HepG2 (cell line): ENCODE measurements around the gene MAPRE3. TPM values are rescaled to one million over a fixed set of nuclear protein-coding genes. Genes with fewer than 3 reads are reported as not detected.

ENCODE experiments used
- BORCS8-MEF2B ChIP-seq: sonication (generic); formaldehyde crosslinking; IDR thresholded peaks from 2 replicates; pipeline ENCODE4 v1.8.0; 2022; ENCODE audit warnings: mild to moderate bottlenecking, missing genetic modification reagents
- CERS6 ChIP-seq: sonication (generic); formaldehyde crosslinking; IDR thresholded peaks from 2 replicates; pipeline ENCODE4 v1.5.0; 2020; ENCODE audit warnings: missing genetic modification reagents
- HES4 ChIP-seq: sonication (generic); formaldehyde crosslinking; IDR thresholded peaks from 2 replicates; pipeline ENCODE4 v1.9.0; 2021; ENCODE audit warnings: mild to moderate bottlenecking, missing genetic modification reagents, borderline replicate concordance
- KLF11 ChIP-seq: IDR thresholded peaks from 2 replicates; pipeline ENCODE4 v1.6.1; 2016; ENCODE audit warnings: missing compliant biosample characterization
- KLF15 ChIP-seq: sonication (generic); formaldehyde crosslinking; IDR thresholded peaks from 2 replicates; pipeline ENCODE4 v1.8.1; 2023; ENCODE audit warnings: borderline replicate concordance, mild to moderate bottlenecking, inconsistent platforms, missing genetic modification reagents, mixed read lengths
- PHF5A ChIP-seq: IDR thresholded peaks from one replicate; pipeline ENCODE4 v1.6.1; 2018; ENCODE audit warnings: low read depth, missing genetic modification reagents; ENCODE audit not compliant: unreplicated experiment
- SRF ChIP-seq: IDR thresholded peaks from 2 replicates; pipeline ENCODE4 v1.6.1; 2011; ENCODE audit warnings: mild to moderate bottlenecking, low read depth, low read length, moderate library complexity
- U2AF2 ChIP-seq: fragments of 200-400 bp; formaldehyde crosslinking; IDR thresholded peaks from 2 replicates; pipeline ENCODE4 v1.6.1; 2017; ENCODE audit warnings: low read depth, mild to moderate bottlenecking, low read length
- ZBED4 ChIP-seq: sonication (generic); formaldehyde crosslinking; IDR thresholded peaks from 2 replicates; pipeline ENCODE4 v1.4.0; 2020; ENCODE audit warnings: missing genetic modification reagents, borderline replicate concordance
- ZKSCAN8 ChIP-seq: IDR thresholded peaks from 2 replicates; pipeline ENCODE4 v1.6.1; 2016; ENCODE audit warnings: borderline replicate concordance, missing genetic modification reagents, missing compliant biosample characterization
- ZNF572 ChIP-seq: sonication (generic); formaldehyde crosslinking; IDR thresholded peaks from 2 replicates; pipeline ENCODE4 v1.5.1; 2020; ENCODE audit warnings: mild to moderate bottlenecking, missing genetic modification reagents
- ZNF792 ChIP-seq: IDR thresholded peaks from 2 replicates; pipeline ENCODE4 v1.6.1; 2016
- ZSCAN25 ChIP-seq: sonication (generic); formaldehyde crosslinking; IDR thresholded peaks from 2 replicates; pipeline ENCODE4 v1.8.0; 2022; ENCODE audit warnings: mild to moderate bottlenecking, missing genetic modification reagents
- polyA plus RNA-seq, 8 experiments: library from polyadenylated mRNA; depleted of rRNA in 3 of 8; stranded (reverse) in 7 of 8; unstranded in 1 of 8; fragments of >200 nt; fragmentation: Illumina TruSeq in 4 of 8; extraction: Trizol in 4 of 8; gene quantifications; 2 replicates each; pipeline versions ENCODE4 v1.2.1 to v1.2.3, GENCODE V29; 2011 to 2016; ENCODE audit warnings: low read depth in 4 of 8, missing spikeins in 1 of 8, mixed read lengths in 1 of 8; ENCODE audit not compliant: insufficient read depth in 1 of 8
- total RNA-seq, 5 experiments: library from RNA; depleted of rRNA; stranded (reverse); fragments of >200 nt; fragmentation: Illumina TruSeq; extraction: Trizol; gene quantifications; 2 replicates each; pipeline ENCODE4 v1.2.3, GENCODE V29; 2016; ENCODE audit warnings: low read depth in 1 of 5
- TF ChIP-seq, protein P1 (sequence below): sonication (generic); formaldehyde crosslinking; IDR thresholded peaks from 2 replicates; pipeline ENCODE4 v1.4.0; 2020; ENCODE audit warnings: mild to moderate bottlenecking, missing genetic modification reagents
- TF ChIP-seq, protein P2 (sequence below): sonication (generic); formaldehyde crosslinking; IDR thresholded peaks from 2 replicates; pipeline ENCODE4 v1.9.0; 2022; ENCODE audit warnings: missing genetic modification reagents, mild to moderate bottlenecking, borderline replicate concordance

The MAPRE3 gene
- total and polyA plus RNA-seq, 2 of the 13 experiments (the other 11 are each of a cell fraction or from before 2014, with no cell fraction given), result 0.31 to 0.91 TPM

- TF ChIP-seq HES4 (CRISPR knock-in tag) (0 out of 2 replicates have a peak, but pooled peaks have one; percentile 0), BORCS8-MEF2B (no peak), KLF15 (CRISPR knock-in tag) (0 out of 2 replicates have a peak, but pooled peaks have one; percentile 26), SRF (peak; percentile 80), KLF11 (CRISPR knock-in tag) (0 out of 2 replicates have a peak, but pooled peaks have one; percentile 18), U2AF2 (no peak), ZNF572 (CRISPR knock-in tag) (peak; percentile 86), ZKSCAN8 (CRISPR knock-in tag) (no peak), PHF5A (CRISPR knock-in tag) (no peak), ZNF792 (CRISPR knock-in tag) (0 out of 2 replicates have a peak, but pooled peaks have one; percentile 10), ZSCAN25 (0 out of 2 replicates have a peak, but pooled peaks have one; percentile 49), CERS6 (no peak), ZBED4 (peak; percentile 6; the same call in 1 of the 2 replicates)
- TF ChIP-seq, protein P1, sequence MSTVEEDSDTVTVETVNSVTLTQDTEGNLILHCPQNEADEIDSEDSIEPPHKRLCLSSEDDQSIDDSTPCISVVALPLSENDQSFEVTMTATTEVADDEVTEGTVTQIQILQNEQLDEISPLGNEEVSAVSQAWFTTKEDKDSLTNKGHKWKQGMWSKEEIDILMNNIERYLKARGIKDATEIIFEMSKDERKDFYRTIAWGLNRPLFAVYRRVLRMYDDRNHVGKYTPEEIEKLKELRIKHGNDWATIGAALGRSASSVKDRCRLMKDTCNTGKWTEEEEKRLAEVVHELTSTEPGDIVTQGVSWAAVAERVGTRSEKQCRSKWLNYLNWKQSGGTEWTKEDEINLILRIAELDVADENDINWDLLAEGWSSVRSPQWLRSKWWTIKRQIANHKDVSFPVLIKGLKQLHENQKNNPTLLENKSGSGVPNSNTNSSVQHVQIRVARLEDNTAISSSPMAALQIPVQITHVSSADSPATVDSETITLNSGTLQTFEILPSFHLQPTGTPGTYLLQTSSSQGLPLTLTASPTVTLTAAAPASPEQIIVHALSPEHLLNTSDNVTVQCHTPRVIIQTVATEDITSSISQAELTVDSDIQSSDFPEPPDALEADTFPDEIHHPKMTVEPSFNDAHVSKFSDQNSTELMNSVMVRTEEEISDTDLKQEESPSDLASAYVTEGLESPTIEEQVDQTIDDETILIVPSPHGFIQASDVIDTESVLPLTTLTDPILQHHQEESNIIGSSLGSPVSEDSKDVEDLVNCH (CRISPR knock-in tag), result no peak
- TF ChIP-seq, protein P2, sequence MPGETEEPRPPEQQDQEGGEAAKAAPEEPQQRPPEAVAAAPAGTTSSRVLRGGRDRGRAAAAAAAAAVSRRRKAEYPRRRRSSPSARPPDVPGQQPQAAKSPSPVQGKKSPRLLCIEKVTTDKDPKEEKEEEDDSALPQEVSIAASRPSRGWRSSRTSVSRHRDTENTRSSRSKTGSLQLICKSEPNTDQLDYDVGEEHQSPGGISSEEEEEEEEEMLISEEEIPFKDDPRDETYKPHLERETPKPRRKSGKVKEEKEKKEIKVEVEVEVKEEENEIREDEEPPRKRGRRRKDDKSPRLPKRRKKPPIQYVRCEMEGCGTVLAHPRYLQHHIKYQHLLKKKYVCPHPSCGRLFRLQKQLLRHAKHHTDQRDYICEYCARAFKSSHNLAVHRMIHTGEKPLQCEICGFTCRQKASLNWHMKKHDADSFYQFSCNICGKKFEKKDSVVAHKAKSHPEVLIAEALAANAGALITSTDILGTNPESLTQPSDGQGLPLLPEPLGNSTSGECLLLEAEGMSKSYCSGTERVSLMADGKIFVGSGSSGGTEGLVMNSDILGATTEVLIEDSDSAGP (CRISPR knock-in tag), result peak; percentile 42; the same call in 1 of the 2 replicates
Measured at GRCh38 chr2:27071990-27072830, 101.8 kb downstream of the MAPRE3 start (continued).
